A549 (cell line): ENCODE data around the gene BCAS4.

ENCODE experiments used
- EHMT2 ChIP-seq: fragments of 200-600 bp; sonication (generic); IDR thresholded peaks from 2 replicates; pipeline ENCODE4 v1.6.1; 2016; ENCODE audit warnings: antibody characterized with exemption, low read depth, mild to moderate bottlenecking, moderate library complexity
- SMC3 ChIP-seq: fragments of >200 bp; sonication (Bioruptor Twin); formaldehyde crosslinking; IDR thresholded peaks from 3 replicates; pipeline ENCODE4 v1.6.1; 2018; ENCODE audit warnings: inconsistent platforms
- TF ChIP-seq, protein P1 (sequence below): IDR thresholded peaks from 2 replicates; pipeline ENCODE4 v1.6.1; 2012

DNA sequence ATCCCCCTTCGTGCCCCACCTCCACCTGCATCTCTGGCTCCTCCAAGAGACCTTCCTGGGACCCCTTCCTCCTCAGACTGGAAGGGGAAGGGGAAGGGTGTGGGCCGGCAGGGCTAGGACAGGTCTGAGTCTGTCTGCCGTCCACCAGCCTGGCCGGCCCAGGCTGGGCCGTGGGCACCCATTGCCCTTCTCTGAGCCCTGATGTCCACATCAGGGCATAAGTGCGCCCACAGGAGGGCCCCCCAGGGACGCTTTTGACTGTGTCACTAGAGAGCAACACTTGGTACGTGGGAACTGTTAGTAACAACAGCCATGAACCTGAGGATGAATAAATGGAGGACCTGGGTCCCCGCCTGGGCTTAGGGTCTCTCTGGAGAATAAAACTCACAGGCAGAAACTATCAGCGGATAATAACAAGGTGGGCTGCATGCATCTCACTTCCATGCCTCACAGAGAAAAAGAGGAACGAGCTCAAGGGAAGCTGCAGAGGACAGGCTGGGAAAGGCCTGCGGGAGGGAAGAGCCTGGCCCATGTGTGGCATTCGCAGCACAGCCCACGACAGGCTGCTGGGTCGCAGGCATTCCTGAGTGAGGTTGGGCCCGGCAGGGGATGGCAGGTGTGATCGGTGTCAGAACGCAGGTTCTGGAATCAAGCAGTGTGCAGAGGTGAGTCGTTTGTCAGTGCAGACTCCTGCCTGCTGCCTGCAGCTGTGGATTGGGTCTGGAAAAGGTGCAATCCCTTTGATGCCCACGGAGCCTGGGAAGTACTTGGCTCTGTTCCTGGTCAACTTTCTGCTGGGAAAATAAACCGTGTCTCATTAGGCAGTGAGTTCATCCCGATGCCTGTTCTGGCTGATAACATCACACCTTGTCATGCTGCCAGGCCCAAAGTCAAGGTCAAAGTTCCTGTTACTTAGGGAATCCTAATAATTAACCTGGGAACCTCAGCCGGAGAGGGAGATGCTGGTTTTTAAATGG is 60.9 kb downstream of the BCAS4 start:
- no peak for TF ChIP-seq EHMT2
- no peak for TF ChIP-seq SMC3
- TF ChIP-seq, protein P1, sequence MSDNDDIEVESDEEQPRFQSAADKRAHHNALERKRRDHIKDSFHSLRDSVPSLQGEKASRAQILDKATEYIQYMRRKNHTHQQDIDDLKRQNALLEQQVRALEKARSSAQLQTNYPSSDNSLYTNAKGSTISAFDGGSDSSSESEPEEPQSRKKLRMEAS, result no peak
